Naive thymus-derived CD4-positive, alpha-beta T cell (primary cell): ENCODE results near the gene KREMEN1. TPM values are rescaled to one million over a fixed set of nuclear protein-coding genes. Genes with fewer than 3 reads are reported as not detected.

Experiments
- ATAC-seq: fragments of 150-1000 bp; cut with Tn5 transposase; 2 replicates; pipeline ENCODE4 v1.10.0; 2021; ENCODE audit warnings: mild to moderate bottlenecking, moderate library complexity
- CTCF ChIA-PET: fragments of 350-600 bp; sonication (Branson Sonifier 250); formaldehyde crosslinking; loops from one replicate; lab custom pipeline; 2021; ENCODE audit warnings: antibody characterized with exemption; lab: Charles Lee
- POLR2A ChIA-PET: fragments of 350-600 bp; sonication (Branson Sonifier 250); formaldehyde crosslinking; loops from one replicate; lab custom pipeline; 2021; ENCODE audit warnings: antibody characterized with exemption, inconsistent platforms; lab: Charles Lee
- DNase-seq, 9 donors: peaks; one replicate each; pipeline versions ENCODE4 v3.0.0 to v3.0.0-alpha.2; 2020 to 2022; ENCODE audit warnings: mixed read lengths in 1 of 9
- H3K27ac ChIP-seq: one replicate; pipeline ENCODE4 v1.7.0; 2013; ENCODE audit warnings: mild to moderate bottlenecking, low read depth, low read length, moderate library complexity
- H3K27me3 ChIP-seq, 2 donors: one replicate each; pipeline ENCODE4 v1.7.0; 2013; ENCODE audit warnings: low read length in 2 of 2, mild to moderate bottlenecking in 2 of 2, moderate library complexity in 2 of 2; ENCODE audit not compliant: control insufficient read depth in 2 of 2, insufficient read depth in 2 of 2
- H3K36me3 ChIP-seq, 3 experiments: 1 replicate in 2 of 3; 2 replicates in 1 of 3; pipeline ENCODE4 v1.7.0; 2013; ENCODE audit warnings: low read length in 3 of 3, mild to moderate bottlenecking in 3 of 3, moderate library complexity in 1 of 3; ENCODE audit not compliant: insufficient read depth in 3 of 3, control insufficient read depth in 2 of 3
- H3K4me1 ChIP-seq, 2 donors: one replicate each; pipeline ENCODE4 v1.7.0; 2013; ENCODE audit warnings: low read length in 2 of 2, mild to moderate bottlenecking in 2 of 2, moderate library complexity in 1 of 2; ENCODE audit not compliant: control insufficient read depth in 2 of 2, insufficient read depth in 2 of 2
- H3K4me3 ChIP-seq: 2 replicates; pipeline ENCODE4 v1.7.0; 2013; ENCODE audit warnings: mild to moderate bottlenecking, low read length
- H3K9me3 ChIP-seq, 3 experiments: 1 replicate in 2 of 3; 2 replicates in 1 of 3; pipeline ENCODE4 v1.7.0; 2013; ENCODE audit warnings: low read length in 3 of 3; ENCODE audit not compliant: control insufficient read depth in 2 of 3
- H3K27ac Mint-ChIP-seq, 9 donors: one replicate each; pipeline ENCODE4 v1.8.0; 2020 to 2022; ENCODE audit warnings: mixed read lengths in 9 of 9, mild to moderate bottlenecking in 8 of 9, moderate library complexity in 5 of 9, inconsistent platforms in 2 of 9
- H3K27me3 Mint-ChIP-seq, 5 donors: one replicate each; pipeline ENCODE4 v1.8.0; 2021 to 2022; ENCODE audit warnings: mixed read lengths in 5 of 5, mild to moderate bottlenecking in 1 of 5
- H3K36me3 Mint-ChIP-seq, 5 donors: one replicate each; pipeline ENCODE4 v1.8.0; 2020 to 2022; ENCODE audit warnings: mixed read lengths in 5 of 5, mild to moderate bottlenecking in 3 of 5, inconsistent platforms in 1 of 5
- H3K4me1 Mint-ChIP-seq, 7 donors: one replicate each; pipeline ENCODE4 v1.8.0; 2020 to 2022; ENCODE audit warnings: mixed read lengths in 7 of 7, mild to moderate bottlenecking in 3 of 7, inconsistent platforms in 1 of 7
- H3K4me3 Mint-ChIP-seq, 10 donors: one replicate each; pipeline ENCODE4 v1.8.0; 2020 to 2022; ENCODE audit warnings: mild to moderate bottlenecking in 10 of 10, mixed read lengths in 10 of 10, moderate library complexity in 6 of 10, inconsistent platforms in 2 of 10
- H3K9me3 Mint-ChIP-seq, 11 donors: one replicate each; pipeline ENCODE4 v1.8.0; 2020 to 2022; ENCODE audit warnings: mixed read lengths in 11 of 11, mild to moderate bottlenecking in 4 of 11, inconsistent platforms in 1 of 11, moderate library complexity in 1 of 11
- intact Hi-C, 2 donors: fragments of 100-400 bp; cut with micrococcal nuclease; formaldehyde crosslinking; loops; one replicate each; pipeline ENCODE4 v1.15.1; 2023
- polyA plus RNA-seq, 2 donors: library from polyadenylated mRNA; unstranded; fragments of 300-500 nt; fragmentation: Illumina TruSeq; gene quantifications; one replicate each; pipeline ENCODE4 v1.2.3, GENCODE V29; 2021
- total RNA-seq, 6 experiments: library from RNA in 5 of 6; stranded (reverse) in 5 of 6; gene quantifications; 1 replicate in 5 of 6; 2 replicates in 1 of 6; pipeline ENCODE4 v1.2.3 and lab custom pipeline; 2021 to 2026

The KREMEN1 gene
- total and polyA plus RNA-seq, 7 experiments from 2014 or later, result 1.1 TPM; not detected in 6

- intact Hi-C loops, result no loop called here
- Mint-ChIP-seq H3K27ac (no peak overlapping the region), H3K36me3 (no peaks in the 10 kb centered on the region), H3K27me3 (peaks cover 18 to 34% (median 22%) of the 10 kb centered on the region in 5 donors), H3K4me3 (no peak overlapping the region), H3K4me1 (peaks cover 7 to 18% (median 8%) of the 10 kb centered on the region in 7 donors), H3K9me3 (no peaks in the 10 kb centered on the region)
- Histone ChIP-seq H3K9me3 (no peaks in the 10 kb centered on the region), H3K27ac (no peak overlapping the region), H3K36me3 (no peaks in the 10 kb centered on the region), H3K27me3 (no peaks in the 10 kb centered on the region), H3K4me1 (no peaks in the 10 kb centered on the region), H3K4me3 (no peak overlapping the region)
- ChIA-PET POLR2A (no interaction called here), CTCF (interaction anchor here (0.6 kb wide), 1 partner anchor 1205 kb away, joined by 6 read pairs; no protein-coding TSS in a partner anchor)
- DNase-seq (no peak), ATAC-seq (peak; percentile 32)
Measured at GRCh38 chr22:29152045-29152953, 79.5 kb downstream of the KREMEN1 start.

- peaks cover 18 to 34% (median 24%) of the 10 kb centered on the region in 5 donors for H3K27me3 Mint-ChIP-seq
- ChIA-PET CTCF (interaction anchor here (0.6 kb wide), 2 partner anchors 341 to 1206 kb away, joined by 4 to 6 read pairs; no protein-coding TSS in a partner anchor), POLR2A (no interaction called here)
- H3K36me3 ChIP-seq, result no peaks in the 10 kb centered on the region
- no peak for DNase-seq
- H3K4me1 Mint-ChIP-seq, result peaks cover 7 to 18% (median 8%) of the 10 kb centered on the region in 7 donors
- intact Hi-C loops, result no loop called here
- no peak overlapping the region for H3K27ac ChIP-seq
- H3K27me3 ChIP-seq, result no peaks in the 10 kb centered on the region
- H3K36me3 Mint-ChIP-seq, result no peaks in the 10 kb centered on the region
- H3K27ac Mint-ChIP-seq, result no peak overlapping the region
- no peaks in the 10 kb centered on the region for H3K9me3 ChIP-seq
- H3K4me1 ChIP-seq, result no peaks in the 10 kb centered on the region
- H3K9me3 Mint-ChIP-seq, result no peaks in the 10 kb centered on the region
- ATAC-seq, result peak; percentile 38
- H3K4me3 ChIP-seq, result no peak overlapping the region
- no peak overlapping the region for H3K4me3 Mint-ChIP-seq
Measured at GRCh38 chr22:29152954-29153719, 80.3 kb downstream of the KREMEN1 start.

GRCh38 chr22:29154364-29155048, 81.7 kb downstream of the KREMEN1 start:
- ChIA-PET POLR2A (no interaction called here), CTCF (no interaction called here)
- H3K27ac Mint-ChIP-seq, result no peak overlapping the region
- Histone ChIP-seq H3K27ac (no peak overlapping the region), H3K9me3 (no peaks in the 10 kb centered on the region), H3K36me3 (no peaks in the 10 kb centered on the region), H3K27me3 (no peaks in the 10 kb centered on the region), H3K4me3 (no peak overlapping the region), H3K4me1 (no peaks in the 10 kb centered on the region)
- no peaks in the 10 kb centered on the region for H3K9me3 Mint-ChIP-seq
- ATAC-seq, result peak; percentile 82
- DNase-seq, result peak; percentile 21 to 82 (median 58)
- H3K36me3 Mint-ChIP-seq, result no peaks in the 10 kb centered on the region
- H3K4me3 Mint-ChIP-seq, result peak overlapping the region in 8 of 10 donors; percentile 25 to 68 (median 56)
- intact Hi-C loops, result loop anchor here (1.0 kb wide), 4 partner anchors 30 to 554 kb away; no protein-coding TSS in a partner anchor
- peaks cover 18 to 34% (median 26%) of the 10 kb centered on the region in 5 donors for H3K27me3 Mint-ChIP-seq
- peaks cover 7 to 18% (median 8%) of the 10 kb centered on the region in 7 donors for H3K4me1 Mint-ChIP-seq

- ATAC-seq, result no peak
- no peaks in the 10 kb centered on the region for H3K36me3 ChIP-seq
- H3K27me3 ChIP-seq, result no peaks in the 10 kb centered on the region
- H3K4me3 ChIP-seq, result no peak overlapping the region
- Mint-ChIP-seq H3K4me3 (no peak overlapping the region), H3K4me1 (peaks cover 7 to 18% (median 8%) of the 10 kb centered on the region in 7 donors), H3K36me3 (no peaks in the 10 kb centered on the region), H3K9me3 (no peaks in the 10 kb centered on the region), H3K27me3 (peaks cover 18 to 42% (median 33%) of the 10 kb centered on the region in 5 donors), H3K27ac (no peak overlapping the region)
- ChIA-PET POLR2A (no interaction called here), CTCF (no interaction called here)
- no peak overlapping the region for H3K27ac ChIP-seq
- H3K9me3 ChIP-seq, result no peaks in the 10 kb centered on the region
- H3K4me1 ChIP-seq, result no peaks in the 10 kb centered on the region
- DNase-seq, result no peak
- intact Hi-C loops, result no loop called here
Measured at GRCh38 chr22:29155966-29156365, 83.1 kb downstream of the KREMEN1 start.

GRCh38 chr22:29156507-29156906, 83.7 kb downstream of the KREMEN1 start:
- no peak overlapping the region for H3K27ac Mint-ChIP-seq

GRCh38 chr22:29157759-29158535, 85.1 kb downstream of the KREMEN1 start:
- H3K4me3 ChIP-seq, result no peak overlapping the region
- no peak overlapping the region for H3K4me3 Mint-ChIP-seq
- H3K27me3 ChIP-seq, result no peaks in the 10 kb centered on the region
- H3K27me3 Mint-ChIP-seq, result peaks cover 18 to 48% (median 25%) of the 10 kb centered on the region in 5 donors
- H3K27ac Mint-ChIP-seq, result no peak overlapping the region
- POLR2A ChIA-PET, result no interaction called here
- DNase-seq (no peak), ATAC-seq (no peak)
- CTCF ChIA-PET, result no interaction called here
- H3K9me3 Mint-ChIP-seq, result no peaks in the 10 kb centered on the region
- peaks cover 6 to 18% (median 8%) of the 10 kb centered on the region in 7 donors for H3K4me1 Mint-ChIP-seq
- H3K9me3 ChIP-seq, result no peaks in the 10 kb centered on the region
- no peaks in the 10 kb centered on the region for H3K36me3 ChIP-seq
- intact Hi-C loops, result no loop called here
- H3K4me1 ChIP-seq, result no peaks in the 10 kb centered on the region
- H3K27ac ChIP-seq, result no peak overlapping the region
- H3K36me3 Mint-ChIP-seq, result no peaks in the 10 kb centered on the region

More at GRCh38 chr22:29156507-29156906, 83.7 kb downstream of the KREMEN1 start:
- Histone ChIP-seq H3K36me3 (no peaks in the 10 kb centered on the region), H3K27me3 (no peaks in the 10 kb centered on the region), H3K4me1 (no peaks in the 10 kb centered on the region), H3K27ac (no peak overlapping the region), H3K4me3 (no peak overlapping the region), H3K9me3 (no peaks in the 10 kb centered on the region)
- no peak for DNase-seq
- intact Hi-C loops, result no loop called here
- no peak overlapping the region for H3K4me3 Mint-ChIP-seq
- no peak for ATAC-seq
- peaks cover 18 to 46% (median 33%) of the 10 kb centered on the region in 5 donors for H3K27me3 Mint-ChIP-seq
- POLR2A ChIA-PET, result no interaction called here
- no peaks in the 10 kb centered on the region for H3K9me3 Mint-ChIP-seq
- H3K36me3 Mint-ChIP-seq, result no peaks in the 10 kb centered on the region
- CTCF ChIA-PET, result no interaction called here
- H3K4me1 Mint-ChIP-seq, result peaks cover 7 to 18% (median 8%) of the 10 kb centered on the region in 7 donors
